Thyroid gland (tissue), 4 donors: ENCODE measurements around the gene FRAS1.

ENCODE experiments used
- POLR2A ChIP-seq, 2 donors: fragments of 450-650 bp; IDR thresholded peaks; one replicate each; pipeline ENCODE4 v1.6.1; 2017; ENCODE audit warnings: antibody characterized with exemption in 2 of 2, mild to moderate bottlenecking in 2 of 2, moderate library complexity in 1 of 2
- TF ChIP-seq, protein P1 (sequence below), 6 experiments: fragments of 200-600 bp in 3 of 6; fragments of 450-650 bp in 3 of 6; sonication (generic) in 3 of 6; IDR thresholded peaks; one replicate each; pipeline ENCODE4 v1.5.1; 2016 to 2019; ENCODE audit warnings: antibody characterized with exemption in 6 of 6, mild to moderate bottlenecking in 2 of 6, inconsistent platforms in 1 of 6, moderate library complexity in 1 of 6

DNA sequence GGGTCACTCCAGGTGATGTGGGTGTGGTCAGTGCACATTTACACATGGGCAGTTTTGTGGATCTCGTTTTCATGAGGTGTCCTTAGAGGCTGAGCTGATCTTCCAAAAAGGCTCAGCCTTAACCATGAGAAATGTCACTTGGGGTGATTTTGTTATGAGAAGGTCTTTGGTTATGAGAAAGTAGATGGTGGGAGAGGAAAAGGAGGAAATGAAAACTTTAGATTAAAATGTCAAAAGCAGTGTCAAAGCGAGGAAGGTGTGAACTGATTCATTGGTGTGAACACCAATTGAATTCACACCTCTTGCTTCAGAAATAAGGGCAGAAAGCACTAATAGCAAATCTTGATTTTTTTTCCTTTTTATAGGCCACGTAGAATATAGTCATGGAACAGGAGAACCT is 394.3 kb downstream of the FRAS1 start:
- TF ChIP-seq, protein P1, sequence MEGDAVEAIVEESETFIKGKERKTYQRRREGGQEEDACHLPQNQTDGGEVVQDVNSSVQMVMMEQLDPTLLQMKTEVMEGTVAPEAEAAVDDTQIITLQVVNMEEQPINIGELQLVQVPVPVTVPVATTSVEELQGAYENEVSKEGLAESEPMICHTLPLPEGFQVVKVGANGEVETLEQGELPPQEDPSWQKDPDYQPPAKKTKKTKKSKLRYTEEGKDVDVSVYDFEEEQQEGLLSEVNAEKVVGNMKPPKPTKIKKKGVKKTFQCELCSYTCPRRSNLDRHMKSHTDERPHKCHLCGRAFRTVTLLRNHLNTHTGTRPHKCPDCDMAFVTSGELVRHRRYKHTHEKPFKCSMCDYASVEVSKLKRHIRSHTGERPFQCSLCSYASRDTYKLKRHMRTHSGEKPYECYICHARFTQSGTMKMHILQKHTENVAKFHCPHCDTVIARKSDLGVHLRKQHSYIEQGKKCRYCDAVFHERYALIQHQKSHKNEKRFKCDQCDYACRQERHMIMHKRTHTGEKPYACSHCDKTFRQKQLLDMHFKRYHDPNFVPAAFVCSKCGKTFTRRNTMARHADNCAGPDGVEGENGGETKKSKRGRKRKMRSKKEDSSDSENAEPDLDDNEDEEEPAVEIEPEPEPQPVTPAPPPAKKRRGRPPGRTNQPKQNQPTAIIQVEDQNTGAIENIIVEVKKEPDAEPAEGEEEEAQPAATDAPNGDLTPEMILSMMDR (IDR thresholded peaks at IDR 0.05): no peak
- TF ChIP-seq POLR2A (IDR thresholded peaks at IDR 0.05): no peak
